Stimulated activated naive B cell treated with anti-CD40 and anti-IgM and Interleukin-4, amounts not matched to agents 10 μg/mL and 1 μg/mL and 100 μg/mL, for 72 hours (primary cell): ENCODE data around the gene LRBA.

Source experiments
- ATAC-seq, 2 donors: fragments of 150-1000 bp; cut with Tn5 transposase; replicated peaks; 2 replicates each; pipeline ENCODE4 v1.10.0; 2021; ENCODE audit warnings: moderate library complexity in 1 of 2
- DNase-seq: peaks from one replicate; pipeline ENCODE4 v3.0.0; 2021
- H3K27ac Mint-ChIP-seq: one replicate; pipeline ENCODE4 v1.8.0; 2022; ENCODE audit warnings: mild to moderate bottlenecking, mixed read lengths
- H3K27me3 Mint-ChIP-seq, 2 donors: one replicate each; pipeline ENCODE4 v1.8.0; 2022; ENCODE audit warnings: mixed read lengths in 2 of 2
- H3K36me3 Mint-ChIP-seq, 2 donors: one replicate each; pipeline ENCODE4 v1.8.0; 2022; ENCODE audit warnings: mixed read lengths in 2 of 2, mild to moderate bottlenecking in 1 of 2
- H3K4me1 Mint-ChIP-seq, 2 donors: one replicate each; pipeline ENCODE4 v1.8.0; 2022; ENCODE audit warnings: mixed read lengths in 2 of 2, mild to moderate bottlenecking in 1 of 2
- H3K4me3 Mint-ChIP-seq, 2 donors: one replicate each; pipeline ENCODE4 v1.8.0; 2022; ENCODE audit warnings: mild to moderate bottlenecking in 2 of 2, mixed read lengths in 2 of 2, moderate library complexity in 1 of 2
- H3K9me3 Mint-ChIP-seq, 2 donors: one replicate each; pipeline ENCODE4 v1.8.0; 2022; ENCODE audit warnings: mixed read lengths in 2 of 2, mild to moderate bottlenecking in 1 of 2

LRBA gene

DNA sequence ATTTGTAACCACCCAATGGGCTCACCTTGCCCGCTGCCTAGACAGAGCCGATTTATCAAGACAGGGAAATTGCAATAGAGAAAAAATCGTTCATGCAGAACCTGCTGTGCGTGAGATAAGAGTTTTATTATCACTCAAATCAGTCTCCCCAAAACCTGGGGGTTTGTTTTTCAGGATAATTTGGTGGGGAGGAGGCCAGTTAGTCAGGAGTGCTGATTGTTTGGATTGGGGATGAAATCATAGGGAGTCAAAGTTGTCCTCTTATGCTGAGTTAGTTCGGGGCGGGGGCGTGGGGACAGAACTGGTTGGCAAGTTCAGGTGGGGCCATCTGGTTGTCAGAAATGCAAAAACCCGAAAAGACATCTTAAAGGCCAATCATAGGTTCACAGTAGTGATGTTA, 230.1 kb downstream of the LRBA start:
- no peaks in the 10 kb centered on the region for H3K9me3 Mint-ChIP-seq
- H3K27ac Mint-ChIP-seq = no peak overlapping the region
- ATAC-seq = no peak
- peaks cover 7 to 18% of the 10 kb centered on the region in 2 donors for H3K36me3 Mint-ChIP-seq
- DNase-seq = no peak
- no peak overlapping the region for H3K4me3 Mint-ChIP-seq
- H3K27me3 Mint-ChIP-seq = no peaks in the 10 kb centered on the region
- H3K4me1 Mint-ChIP-seq = no peaks in the 10 kb centered on the region

DNA sequence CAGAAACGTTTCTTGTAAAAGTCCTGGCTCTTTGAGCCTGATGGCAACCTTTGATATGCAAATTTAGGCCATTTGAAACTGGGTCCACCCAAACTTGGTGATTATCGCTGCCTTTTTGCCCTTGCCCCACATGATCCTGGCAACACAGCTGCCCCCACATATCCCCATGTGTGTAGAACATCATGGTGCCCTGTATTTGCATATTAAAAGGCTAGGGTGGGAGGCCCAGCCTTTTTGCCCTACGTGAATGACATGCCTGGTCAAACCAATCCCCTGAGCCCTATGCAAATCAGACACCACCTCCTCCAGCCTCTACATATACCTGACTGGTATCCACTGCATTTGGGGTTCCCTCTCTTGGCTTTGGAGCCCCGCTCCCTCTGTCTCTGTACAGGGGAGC, 230.8 kb downstream of the LRBA start:
- ATAC-seq = no peak
- H3K27ac Mint-ChIP-seq = no peak overlapping the region

DNA sequence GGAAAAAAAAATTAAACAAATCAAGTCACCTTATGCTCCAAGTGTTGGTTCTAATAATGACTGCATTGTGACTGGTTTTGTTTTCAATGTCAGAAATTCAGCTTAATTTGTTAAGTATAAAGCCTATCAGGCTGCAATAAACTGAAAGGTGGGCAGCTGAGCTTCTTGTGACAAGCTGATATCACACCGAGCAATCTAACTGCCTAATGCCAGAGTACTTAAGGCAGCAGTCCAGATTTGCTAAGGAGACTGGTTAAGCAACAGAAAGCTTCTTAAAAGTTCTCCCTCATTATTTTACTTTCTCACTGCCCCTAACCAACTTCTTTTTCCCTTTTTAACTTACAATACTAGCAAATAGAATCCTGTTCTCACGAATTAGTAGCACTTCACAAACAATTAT, 232.2 kb downstream of the LRBA start:
- Mint-ChIP-seq H3K9me3 (no peaks in the 10 kb centered on the region), H3K4me3 (no peak overlapping the region), H3K27ac (no peak overlapping the region), H3K27me3 (no peaks in the 10 kb centered on the region), H3K36me3 (peaks cover 7 to 18% of the 10 kb centered on the region in 2 donors), H3K4me1 (no peaks in the 10 kb centered on the region)
- DNase-seq (no peak), ATAC-seq (no peak)

More for the DNA sequence above, 230.8 kb downstream of the LRBA start:
- Mint-ChIP-seq H3K36me3 (peaks cover 7 to 18% of the 10 kb centered on the region in 2 donors), H3K4me3 (no peak overlapping the region), H3K27me3 (no peaks in the 10 kb centered on the region), H3K9me3 (no peaks in the 10 kb centered on the region), H3K4me1 (no peaks in the 10 kb centered on the region)
- no peak for DNase-seq

DNA sequence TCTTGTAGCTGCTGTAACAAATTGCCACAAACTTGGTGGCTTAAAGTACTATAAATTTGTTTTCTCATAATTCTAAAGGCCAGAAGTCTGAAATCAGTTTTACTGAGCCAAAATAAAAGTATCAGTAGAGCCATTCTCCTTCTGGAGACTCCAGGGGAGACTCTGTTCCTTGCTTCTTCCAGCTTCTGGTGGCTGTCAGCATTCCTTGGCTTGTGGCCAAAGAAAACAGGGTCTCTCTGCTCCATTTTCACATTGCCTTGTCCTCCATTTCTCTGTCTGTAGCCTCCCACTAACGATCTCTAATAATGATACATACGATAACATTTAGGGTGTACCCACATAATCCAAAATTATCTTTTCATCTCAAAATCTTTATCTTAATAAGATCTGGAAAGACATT, 232.8 kb downstream of the LRBA start:
- Mint-ChIP-seq H3K27ac (no peak overlapping the region), H3K9me3 (no peaks in the 10 kb centered on the region), H3K4me1 (no peaks in the 10 kb centered on the region), H3K36me3 (peaks cover 7 to 20% of the 10 kb centered on the region in 2 donors), H3K27me3 (no peaks in the 10 kb centered on the region), H3K4me3 (no peak overlapping the region)
- ATAC-seq (no peak), DNase-seq (no peak)

DNA sequence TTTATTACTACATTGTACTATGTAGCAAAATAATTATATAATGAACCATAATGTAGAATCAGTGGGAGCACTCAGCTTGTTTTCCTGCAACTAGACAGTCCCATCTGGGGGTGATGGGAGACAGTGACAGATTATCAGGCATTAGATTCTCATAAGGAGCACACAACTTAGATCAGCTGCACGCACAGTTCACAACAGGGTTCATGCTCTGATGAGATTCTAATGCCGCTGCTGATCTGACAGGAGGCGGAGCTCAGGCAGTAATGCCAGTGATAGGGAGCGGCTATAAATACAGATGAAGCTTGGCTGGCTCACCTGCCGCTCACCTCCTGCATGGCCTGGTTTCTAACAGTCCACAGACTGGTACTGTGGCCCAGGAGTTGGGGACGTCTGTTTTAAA, 233.9 kb downstream of the LRBA start:
- no peaks in the 10 kb centered on the region for H3K27me3 Mint-ChIP-seq
- H3K4me3 Mint-ChIP-seq = no peak overlapping the region

DNA sequence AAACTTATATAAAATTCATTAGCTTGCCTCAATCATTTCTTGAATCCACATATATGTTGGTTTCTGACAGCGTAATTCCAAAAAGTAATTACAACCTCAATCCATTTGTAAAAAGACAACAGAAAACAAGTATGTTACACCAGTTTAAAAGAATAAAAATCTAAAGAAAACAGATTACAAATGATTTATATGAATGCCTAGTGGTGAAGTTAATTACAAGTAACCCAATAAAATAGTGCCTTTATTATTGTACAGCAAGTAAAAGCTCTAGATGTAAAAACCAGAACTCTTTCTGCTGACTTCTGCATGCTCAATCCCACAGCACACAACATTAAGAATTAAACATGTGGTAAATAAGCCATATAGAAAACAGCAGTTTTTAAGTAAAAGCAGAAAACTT, 235.4 kb downstream of the LRBA start:
- Mint-ChIP-seq H3K4me3 (no peak overlapping the region), H3K27ac (no peak overlapping the region), H3K9me3 (no peaks in the 10 kb centered on the region), H3K4me1 (no peaks in the 10 kb centered on the region), H3K27me3 (no peaks in the 10 kb centered on the region), H3K36me3 (peaks cover 10 to 19% of the 10 kb centered on the region in 2 donors)
- ATAC-seq = no peak
- no peak for DNase-seq

More for the DNA sequence above, 233.9 kb downstream of the LRBA start:
- Mint-ChIP-seq H3K27ac (no peak overlapping the region), H3K4me1 (no peaks in the 10 kb centered on the region), H3K9me3 (no peaks in the 10 kb centered on the region), H3K36me3 (peaks cover 5 to 18% of the 10 kb centered on the region in 2 donors)
- ATAC-seq (no peak), DNase-seq (no peak)

DNA sequence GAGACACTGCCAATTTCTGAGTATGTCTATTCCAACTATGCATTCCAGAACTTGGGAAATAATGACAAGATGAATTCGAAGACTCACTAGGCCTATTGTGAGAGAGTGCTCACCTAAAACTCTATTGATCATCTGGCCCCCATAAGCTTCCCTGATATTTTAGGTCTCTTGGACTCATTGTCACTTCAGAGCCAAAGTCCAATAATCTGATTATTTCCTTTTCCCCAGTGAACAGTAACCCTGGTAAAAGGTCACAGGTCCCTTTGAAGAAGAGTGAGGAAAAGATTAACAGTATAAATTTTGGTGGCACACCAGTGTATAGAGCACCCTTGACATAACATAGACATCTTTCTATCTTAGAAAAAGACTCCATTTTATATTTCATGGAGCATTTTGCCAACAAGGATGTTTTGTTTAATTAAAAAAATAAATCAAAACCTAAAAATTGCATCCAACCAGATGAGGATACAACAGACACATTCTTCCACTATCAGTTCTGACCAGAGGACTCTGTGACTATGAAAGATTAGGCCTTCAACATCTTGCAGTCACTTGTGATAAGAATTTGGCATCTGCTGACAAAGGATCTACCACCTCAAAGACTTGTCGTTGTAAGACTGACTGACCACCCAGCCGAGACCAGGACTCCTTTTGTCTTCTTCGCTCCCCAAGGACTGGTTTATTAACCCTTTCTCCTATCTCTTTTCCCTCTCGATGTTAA, 241.2 kb downstream of the LRBA start:
- Mint-ChIP-seq H3K27me3 (no peaks in the 10 kb centered on the region), H3K4me1 (peaks cover 3 to 10% of the 10 kb centered on the region in 2 donors), H3K4me3 (no peak overlapping the region), H3K9me3 (no peaks in the 10 kb centered on the region), H3K36me3 (peaks cover 19 to 23% of the 10 kb centered on the region in 2 donors), H3K27ac (no peak overlapping the region)
- DNase-seq = no peak
- no peak for ATAC-seq

DNA sequence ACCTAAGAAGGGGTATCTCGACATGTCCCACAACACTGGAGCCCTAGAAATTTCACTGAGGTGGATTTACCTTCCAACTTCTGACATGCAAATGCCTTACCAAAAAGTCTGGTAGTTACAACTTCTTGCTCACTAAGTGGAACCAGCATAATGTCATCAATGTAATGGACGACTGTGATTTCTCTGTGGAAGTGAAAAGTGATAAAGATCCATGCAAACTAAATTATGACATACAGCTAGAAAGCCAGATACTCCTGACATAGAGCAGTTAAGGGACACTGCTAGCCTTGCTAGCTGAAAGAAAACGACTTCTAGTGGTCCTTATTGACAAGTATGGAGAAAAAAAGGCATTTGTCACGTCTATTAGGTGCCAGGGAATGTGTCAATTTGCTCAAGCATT, 242.1 kb downstream of the LRBA start:
- peaks cover 3 to 11% of the 10 kb centered on the region in 2 donors for H3K4me1 Mint-ChIP-seq
- H3K27ac Mint-ChIP-seq = no peak overlapping the region
- H3K4me3 Mint-ChIP-seq = no peak overlapping the region
- peaks cover 19 to 23% of the 10 kb centered on the region in 2 donors for H3K36me3 Mint-ChIP-seq
- H3K27me3 Mint-ChIP-seq = no peaks in the 10 kb centered on the region
- no peaks in the 10 kb centered on the region for H3K9me3 Mint-ChIP-seq
- ATAC-seq = no peak
- DNase-seq = no peak

DNA sequence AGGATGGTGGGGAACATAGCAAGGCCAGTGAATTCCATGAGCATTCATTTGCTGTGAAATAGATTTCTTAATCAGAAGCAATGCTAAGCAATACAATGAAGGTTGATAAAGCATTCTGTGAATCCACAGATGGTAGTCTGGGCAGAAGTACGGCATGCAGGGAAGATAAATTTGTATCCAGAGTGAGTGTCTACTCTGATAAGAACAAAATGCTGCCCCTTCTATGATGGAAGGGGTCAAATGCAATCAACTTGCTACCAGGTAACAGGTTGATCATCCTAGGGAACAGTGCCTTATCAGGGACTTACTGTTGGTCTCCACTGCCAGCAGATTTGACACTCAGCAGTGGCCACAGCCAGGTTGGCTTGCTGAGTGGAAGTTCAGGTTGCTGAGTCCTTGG, 243.7 kb downstream of the LRBA start:
- peaks cover 5 to 11% of the 10 kb centered on the region in 2 donors for H3K4me1 Mint-ChIP-seq
- DNase-seq = no peak
- H3K27ac Mint-ChIP-seq = no peak overlapping the region
- peaks cover 19 to 23% of the 10 kb centered on the region in 2 donors for H3K36me3 Mint-ChIP-seq
- H3K9me3 Mint-ChIP-seq = no peaks in the 10 kb centered on the region
- no peak for ATAC-seq
- no peak overlapping the region for H3K4me3 Mint-ChIP-seq
- H3K27me3 Mint-ChIP-seq = no peaks in the 10 kb centered on the region

DNA sequence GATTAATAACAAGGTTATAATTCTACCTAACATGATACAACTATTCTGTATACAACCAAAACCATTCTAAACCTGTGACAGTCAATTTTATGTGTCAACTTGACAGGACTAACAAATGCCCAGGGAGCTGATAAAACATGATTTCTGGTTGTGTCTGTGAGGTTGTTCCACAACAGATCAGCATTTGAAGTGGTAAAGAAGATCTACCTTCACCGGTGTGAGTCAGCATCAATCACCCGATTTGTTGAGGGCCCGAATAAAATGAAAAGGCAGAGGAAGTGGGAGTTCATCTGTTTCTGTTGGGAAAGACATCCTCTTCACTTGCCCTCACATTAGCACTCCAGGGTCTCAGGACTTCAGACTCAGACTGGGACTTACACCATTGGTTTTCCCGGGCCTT, 245.2 kb downstream of the LRBA start:
- H3K27ac Mint-ChIP-seq = no peak overlapping the region
- H3K4me3 Mint-ChIP-seq = no peak overlapping the region
- no peak for ATAC-seq
- peaks cover 5 to 11% of the 10 kb centered on the region in 2 donors for H3K4me1 Mint-ChIP-seq
- H3K9me3 Mint-ChIP-seq = peaks cover 0 to 2% of the 10 kb centered on the region in 2 donors
- H3K27me3 Mint-ChIP-seq = no peaks in the 10 kb centered on the region
- peaks cover 16 to 20% of the 10 kb centered on the region in 2 donors for H3K36me3 Mint-ChIP-seq
- no peak for DNase-seq

DNA sequence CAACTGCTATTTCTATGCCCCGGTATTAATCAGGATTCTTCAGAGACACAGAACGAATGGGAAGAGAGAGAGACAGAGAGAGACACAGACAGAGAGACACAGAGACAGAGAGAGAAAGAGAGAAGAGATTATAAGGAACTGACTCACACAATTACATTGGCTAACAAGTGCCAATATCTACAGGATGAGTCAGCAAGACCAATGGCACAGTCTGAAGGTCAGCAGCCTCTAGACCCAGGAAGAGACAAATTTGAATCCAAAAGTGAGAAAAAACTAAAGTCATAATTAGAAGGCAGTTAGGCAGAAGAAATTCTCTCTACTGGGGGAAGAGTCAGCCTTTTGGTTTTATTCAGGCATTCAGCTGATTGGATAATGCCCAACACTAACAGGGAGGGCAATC, 245.8 kb downstream of the LRBA start:
- ATAC-seq = peak; percentile 25 to 61
- Mint-ChIP-seq H3K4me3 (no peak overlapping the region), H3K9me3 (peaks cover 0 to 2% of the 10 kb centered on the region in 2 donors), H3K27me3 (no peaks in the 10 kb centered on the region), H3K36me3 (peaks cover 19 to 26% of the 10 kb centered on the region in 2 donors), H3K27ac (no peak overlapping the region), H3K4me1 (peaks cover 5 to 11% of the 10 kb centered on the region in 2 donors)
- DNase-seq = no peak

DNA sequence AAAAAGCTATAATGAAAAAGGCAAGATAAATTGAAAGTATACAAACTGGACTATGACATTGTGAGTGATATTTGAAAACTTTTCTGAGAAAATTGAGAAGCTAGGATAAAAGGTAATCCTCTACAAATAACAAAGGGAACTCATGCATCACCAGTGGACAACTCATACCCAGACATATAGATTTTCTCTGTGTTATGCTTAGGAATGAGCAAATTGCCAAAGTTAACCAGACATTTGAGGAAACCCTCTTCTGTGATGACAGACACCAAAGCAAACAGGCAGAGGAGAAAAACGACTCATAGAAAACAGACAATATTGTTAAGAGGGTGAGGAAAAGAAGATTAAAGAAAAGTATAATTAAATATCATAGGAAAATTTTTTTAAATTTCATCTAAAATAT, 246.6 kb downstream of the LRBA start:
- H3K27ac Mint-ChIP-seq = no peak overlapping the region
- H3K4me1 Mint-ChIP-seq = peaks cover 5 to 11% of the 10 kb centered on the region in 2 donors
- peaks cover 0 to 2% of the 10 kb centered on the region in 2 donors for H3K9me3 Mint-ChIP-seq
- DNase-seq = no peak
- no peaks in the 10 kb centered on the region for H3K27me3 Mint-ChIP-seq
- no peak overlapping the region for H3K4me3 Mint-ChIP-seq
- H3K36me3 Mint-ChIP-seq = peaks cover 17 to 23% of the 10 kb centered on the region in 2 donors
- ATAC-seq = no peak

DNA sequence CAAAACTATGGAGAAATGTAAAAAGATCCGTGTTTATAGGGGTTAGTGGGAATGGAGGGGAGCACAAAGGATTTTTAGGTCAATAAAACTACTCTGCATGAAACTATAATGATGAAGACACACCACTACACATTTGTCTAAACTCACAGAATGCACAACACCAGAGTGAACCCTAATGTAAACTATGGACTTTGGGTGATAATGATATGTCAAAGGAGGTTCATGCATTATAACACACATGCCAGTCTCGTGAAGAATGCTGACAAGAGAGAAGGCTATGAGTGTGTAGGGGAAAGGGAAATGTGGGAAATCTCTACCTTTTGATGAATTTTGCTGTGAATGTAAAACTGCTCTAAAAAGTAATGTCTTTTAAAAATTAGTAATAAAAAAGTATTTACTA, 249.9 kb downstream of the LRBA start:
- DNase-seq (no peak), ATAC-seq (no peak)
- peaks cover 5 to 11% of the 10 kb centered on the region in 2 donors for H3K4me1 Mint-ChIP-seq
- H3K36me3 Mint-ChIP-seq = peaks cover 18 to 32% of the 10 kb centered on the region in 2 donors
- H3K27ac Mint-ChIP-seq = no peak overlapping the region
- H3K27me3 Mint-ChIP-seq = no peaks in the 10 kb centered on the region
- H3K4me3 Mint-ChIP-seq = no peak overlapping the region
- peaks cover 0 to 2% of the 10 kb centered on the region in 2 donors for H3K9me3 Mint-ChIP-seq

DNA sequence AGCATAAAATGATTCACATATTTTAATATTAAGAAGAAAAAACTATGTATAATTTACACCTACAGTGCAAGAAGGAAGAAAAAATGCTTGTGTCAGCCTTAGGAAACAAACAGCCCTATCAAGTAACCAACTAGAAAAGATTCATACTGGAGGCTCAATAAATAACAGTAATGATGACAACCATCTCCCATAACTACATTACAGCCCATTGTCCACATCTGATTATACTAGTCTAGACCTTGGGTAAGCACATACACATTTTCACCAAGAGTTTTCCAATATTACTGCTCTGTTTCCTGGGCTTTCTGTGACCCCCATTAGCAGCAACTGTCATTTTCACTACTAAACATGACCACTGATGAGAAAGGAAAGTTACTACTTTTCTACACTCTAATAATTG, 263.4 kb downstream of the LRBA start:
- Mint-ChIP-seq H3K4me3 (no peak overlapping the region), H3K4me1 (no peaks in the 10 kb centered on the region), H3K27me3 (no peaks in the 10 kb centered on the region), H3K27ac (no peak overlapping the region), H3K9me3 (no peaks in the 10 kb centered on the region), H3K36me3 (peaks cover 18 to 20% of the 10 kb centered on the region in 2 donors)
- no peak for ATAC-seq
- DNase-seq = no peak

DNA sequence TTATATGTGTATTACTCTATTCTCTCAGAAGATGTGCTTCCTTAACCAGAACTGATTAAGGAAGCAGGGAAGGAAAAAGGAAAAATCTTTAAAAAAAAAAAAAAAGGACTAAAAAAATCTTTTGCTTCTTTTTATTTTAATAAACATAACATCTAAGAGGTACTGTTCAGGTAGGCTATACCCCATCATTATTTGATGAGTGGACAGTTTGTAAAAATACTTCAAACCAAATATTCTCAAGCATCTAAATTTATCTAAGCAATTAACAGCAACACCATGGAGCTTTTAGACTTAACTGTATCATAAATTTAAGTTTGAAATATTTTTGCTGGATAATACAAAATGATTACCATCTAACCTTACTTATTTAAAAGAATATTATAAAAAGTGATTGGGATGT, 264.3 kb downstream of the LRBA start:
- Mint-ChIP-seq H3K27ac (no peak overlapping the region), H3K4me3 (no peak overlapping the region), H3K9me3 (no peaks in the 10 kb centered on the region), H3K36me3 (peaks cover 18 to 20% of the 10 kb centered on the region in 2 donors), H3K4me1 (no peaks in the 10 kb centered on the region), H3K27me3 (no peaks in the 10 kb centered on the region)
- ATAC-seq (no peak), DNase-seq (no peak)
